AG09319 (cell line): ENCODE data around the gene PDAP1.
A peak's percentile ranks its signal among the peaks of the same experiment; 100 is the strongest.

Source experiments
- DNase-seq: peaks from one replicate; pipeline ENCODE4 v3.0.0-alpha.2; 2010; ENCODE audit warnings: low read depth; ENCODE audit errors: extremely low read depth
- TF ChIP-seq, protein P1 (sequence below): IDR thresholded peaks from 2 replicates; pipeline ENCODE4 v1.5.1; 2011; ENCODE audit warnings: low read depth, mild to moderate bottlenecking, inconsistent platforms, low read length, moderate library complexity

Gene PDAP1

DNA sequence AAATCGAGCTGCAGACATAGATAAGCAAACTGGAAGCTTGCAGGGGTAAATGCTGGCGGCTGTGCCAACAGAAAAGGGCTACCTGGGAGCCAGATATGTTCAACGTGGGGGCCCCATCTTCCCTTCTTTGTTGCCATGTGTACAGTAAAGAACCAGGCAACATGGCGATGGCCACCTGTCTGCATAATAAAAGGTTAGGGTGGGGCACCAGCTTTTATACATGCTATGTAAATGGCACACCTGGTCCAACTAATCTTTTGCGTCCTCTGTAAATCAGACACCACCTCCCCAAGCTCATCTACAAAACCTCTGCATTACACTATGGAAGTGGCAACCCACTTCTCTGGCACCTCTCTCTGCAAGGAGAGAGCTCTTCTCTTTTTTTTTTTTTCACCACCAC lies 14.2 kb upstream of the PDAP1 start:
- no peak for DNase-seq
- TF ChIP-seq, protein P1, sequence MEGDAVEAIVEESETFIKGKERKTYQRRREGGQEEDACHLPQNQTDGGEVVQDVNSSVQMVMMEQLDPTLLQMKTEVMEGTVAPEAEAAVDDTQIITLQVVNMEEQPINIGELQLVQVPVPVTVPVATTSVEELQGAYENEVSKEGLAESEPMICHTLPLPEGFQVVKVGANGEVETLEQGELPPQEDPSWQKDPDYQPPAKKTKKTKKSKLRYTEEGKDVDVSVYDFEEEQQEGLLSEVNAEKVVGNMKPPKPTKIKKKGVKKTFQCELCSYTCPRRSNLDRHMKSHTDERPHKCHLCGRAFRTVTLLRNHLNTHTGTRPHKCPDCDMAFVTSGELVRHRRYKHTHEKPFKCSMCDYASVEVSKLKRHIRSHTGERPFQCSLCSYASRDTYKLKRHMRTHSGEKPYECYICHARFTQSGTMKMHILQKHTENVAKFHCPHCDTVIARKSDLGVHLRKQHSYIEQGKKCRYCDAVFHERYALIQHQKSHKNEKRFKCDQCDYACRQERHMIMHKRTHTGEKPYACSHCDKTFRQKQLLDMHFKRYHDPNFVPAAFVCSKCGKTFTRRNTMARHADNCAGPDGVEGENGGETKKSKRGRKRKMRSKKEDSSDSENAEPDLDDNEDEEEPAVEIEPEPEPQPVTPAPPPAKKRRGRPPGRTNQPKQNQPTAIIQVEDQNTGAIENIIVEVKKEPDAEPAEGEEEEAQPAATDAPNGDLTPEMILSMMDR, result no peak

DNA sequence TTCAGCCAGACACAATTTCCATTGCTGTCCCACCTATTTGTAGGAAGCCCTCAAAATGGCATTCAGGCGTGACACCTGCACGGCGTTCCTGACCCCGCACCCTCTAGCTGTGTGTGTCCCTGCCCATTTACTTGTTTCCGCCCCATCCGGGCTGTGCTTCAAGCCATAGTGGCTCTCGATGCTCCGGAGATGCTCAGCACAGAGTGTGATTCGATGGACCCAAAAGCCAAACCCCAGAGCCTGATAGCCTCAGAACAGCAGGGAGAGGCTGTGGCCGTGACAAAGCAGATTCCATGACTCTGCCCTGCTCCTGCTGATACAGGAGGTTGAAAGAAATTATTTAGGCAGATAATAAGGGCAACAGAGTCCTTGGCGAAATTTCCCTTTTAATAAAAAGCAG lies 13.8 kb upstream of the PDAP1 start:
- TF ChIP-seq, protein P1, result no peak

DNA sequence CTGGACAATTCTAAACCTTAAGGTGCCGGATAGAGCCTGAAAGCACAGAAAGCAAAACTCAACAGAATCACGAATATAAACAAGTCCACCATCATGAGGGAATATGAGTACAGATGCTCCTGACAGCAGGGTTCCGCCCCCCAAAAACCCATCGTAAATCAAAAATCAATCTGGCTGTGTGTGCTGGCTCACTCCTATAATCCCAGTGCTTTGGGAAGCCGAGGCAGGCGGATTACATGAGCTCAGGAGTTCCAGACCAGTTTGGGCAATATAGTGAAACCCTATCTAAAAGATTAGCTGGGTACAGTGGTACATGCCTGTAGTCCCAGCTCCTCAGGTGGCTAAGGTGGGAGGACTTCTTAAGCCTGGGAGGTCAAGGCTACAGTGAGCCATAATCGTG lies 12.6 kb upstream of the PDAP1 start:
- TF ChIP-seq, protein P1, result no peak
- DNase-seq, result no peak

More for the DNA sequence above, 13.8 kb upstream of the PDAP1 start:
- no peak for DNase-seq

DNA sequence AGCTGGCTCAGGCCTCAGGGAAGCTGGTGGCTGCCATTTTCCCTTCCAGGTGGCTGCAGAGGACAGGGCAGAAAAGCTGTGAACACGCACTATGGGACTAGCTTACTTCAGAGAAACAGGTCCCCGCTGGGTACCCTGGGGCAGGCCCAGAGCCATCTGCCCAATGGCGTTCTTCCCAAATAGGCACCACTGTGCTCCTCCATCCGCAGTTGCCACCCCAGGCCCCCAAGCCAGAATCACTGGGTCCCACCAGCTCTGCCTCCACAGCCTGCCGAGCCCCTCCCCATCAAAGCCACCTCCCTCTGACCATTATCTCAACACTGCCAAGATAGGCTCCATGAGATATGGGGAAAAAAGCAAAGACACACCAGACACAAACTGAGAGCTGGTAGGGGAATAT lies 11.8 kb upstream of the PDAP1 start:
- no peak for DNase-seq
- TF ChIP-seq, protein P1, result no peak

DNA sequence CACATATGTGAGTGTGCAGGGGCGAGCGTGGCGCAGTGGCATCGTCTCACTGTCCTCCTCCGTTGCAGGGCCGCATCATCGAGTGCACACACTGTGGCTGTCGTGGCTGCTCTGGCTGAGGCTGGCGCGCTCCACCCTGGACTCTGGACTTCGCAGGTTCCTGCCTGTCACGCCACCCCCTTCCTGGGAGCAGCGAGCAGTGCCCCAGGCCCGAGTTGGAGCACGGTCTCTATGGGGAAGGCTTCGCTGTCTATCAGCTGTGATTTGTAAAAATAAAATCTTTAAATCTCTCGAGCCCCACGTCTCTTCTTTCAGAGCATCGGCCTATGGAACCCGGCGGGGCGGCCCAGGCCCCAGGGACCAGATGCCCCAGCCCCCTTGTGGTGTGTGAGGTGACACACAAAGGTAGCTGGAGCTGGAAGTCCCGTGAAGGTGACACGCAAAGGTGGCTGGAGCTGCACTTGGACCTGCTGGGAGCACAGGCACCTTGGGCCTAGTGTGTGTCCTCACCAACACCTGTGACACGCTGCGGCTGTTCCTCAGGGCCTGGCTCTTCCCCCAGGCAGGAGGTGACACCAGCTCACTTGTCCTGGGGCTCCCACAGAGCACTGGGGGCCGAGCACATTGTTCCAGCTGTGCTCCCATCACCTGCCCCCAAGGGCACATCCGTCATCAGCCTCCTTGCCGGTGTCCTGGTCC lies 11.1 kb upstream of the PDAP1 start:
- TF ChIP-seq, protein P1, result no peak
- DNase-seq, result no peak

DNA sequence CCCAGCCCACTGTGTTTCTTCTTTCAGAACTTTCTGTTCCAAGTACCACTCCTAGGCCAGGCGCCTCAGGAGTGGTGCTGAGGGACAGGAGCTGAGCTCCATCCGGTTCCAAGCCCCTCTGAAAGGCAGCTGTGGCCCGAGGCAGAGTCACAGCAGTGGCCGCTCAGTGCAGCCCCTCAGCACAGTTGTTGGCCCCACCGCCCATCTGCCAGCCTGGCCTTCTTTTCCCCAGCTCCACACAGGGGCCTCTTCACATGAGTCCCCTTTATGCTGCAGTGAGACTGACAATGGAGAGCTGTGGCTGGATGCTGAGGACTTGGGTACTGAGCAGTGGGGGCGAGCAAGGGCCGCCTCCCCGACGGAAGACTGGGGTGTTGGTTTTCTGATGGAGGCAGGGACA lies 9.9 kb upstream of the PDAP1 start:
- TF ChIP-seq, protein P1, result no peak

DNA sequence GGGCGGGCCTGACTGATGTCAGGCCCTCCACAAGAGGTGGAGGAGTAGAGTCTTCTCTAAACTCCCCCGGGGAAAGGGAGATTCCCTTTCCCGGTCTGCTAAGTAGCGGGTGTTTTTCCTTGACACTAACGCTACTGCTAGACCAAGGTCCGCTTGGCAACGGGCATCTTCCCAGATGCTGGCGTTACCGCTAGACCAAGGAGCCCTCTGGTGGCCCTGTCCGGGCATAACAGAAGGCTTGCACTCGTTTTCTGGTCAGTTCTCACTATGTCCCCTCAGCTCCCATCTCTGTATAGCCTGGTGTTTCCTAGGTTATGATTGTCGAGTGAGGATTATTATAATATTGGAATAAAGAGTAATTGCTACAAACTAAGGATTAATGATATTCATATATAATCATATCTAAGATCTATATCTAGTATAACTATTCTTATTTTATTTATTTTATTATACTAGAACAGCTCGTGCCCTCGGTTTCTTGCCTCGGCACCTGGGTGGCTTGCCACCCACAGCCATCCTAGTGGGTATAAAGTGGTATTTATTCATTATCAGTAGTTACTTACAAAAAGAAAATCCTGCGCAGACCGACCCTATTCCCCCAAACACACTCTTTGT lies 7.2 kb upstream of the PDAP1 start:
- peak; percentile 27 for DNase-seq
- TF ChIP-seq, protein P1, result peak; percentile 62

More for the DNA sequence above, 9.9 kb upstream of the PDAP1 start:
- no peak for DNase-seq
